Mesendoderm (in vitro differentiated cells): ENCODE measurements around the gene ARPC5.
A peak's percentile ranks its signal among the peaks of the same experiment; 100 is the strongest.

Experiments used
- DNase-seq: peaks from one replicate; pipeline ENCODE4 v3.0.0; 2013
- H2AK5ac ChIP-seq: 2 replicates; pipeline ENCODE4 v1.6.1; 2013; ENCODE audit warnings: low read length, inconsistent platforms
- H2BK120ac ChIP-seq: 2 replicates; pipeline ENCODE4 v1.6.1; 2013; ENCODE audit warnings: low read depth, mild to moderate bottlenecking, low read length, moderate library complexity, mixed read lengths
- H2BK15ac ChIP-seq: replicated peaks from 2 replicates; pipeline ENCODE4 v1.6.1; 2013; ENCODE audit warnings: low read depth, mild to moderate bottlenecking, moderate library complexity
- H2BK5ac ChIP-seq: 2 replicates; pipeline ENCODE4 v1.6.1; 2013; ENCODE audit warnings: low read length, inconsistent platforms
- H3K18ac ChIP-seq: 2 replicates; pipeline ENCODE4 v1.6.1; 2013; ENCODE audit warnings: mild to moderate bottlenecking, low read length, mixed read lengths
- H3K23ac ChIP-seq: one replicate; pipeline ENCODE4 v1.6.1; 2013; ENCODE audit warnings: low read length
- H3K27ac ChIP-seq: 2 replicates; pipeline ENCODE4 v1.5.1; 2013; ENCODE audit warnings: low read depth, mild to moderate bottlenecking, inconsistent platforms, low read length, moderate library complexity
- H3K27me3 ChIP-seq: 2 replicates; pipeline ENCODE4 v1.6.1; 2013; ENCODE audit warnings: low read length, control low read depth, mild to moderate bottlenecking, inconsistent platforms; ENCODE audit not compliant: insufficient read depth, poor library complexity
- H3K36me3 ChIP-seq: 2 replicates; pipeline ENCODE4 v1.6.1; 2013; ENCODE audit warnings: low read length, inconsistent platforms; ENCODE audit not compliant: control insufficient read depth, insufficient read depth
- H3K4ac ChIP-seq: one replicate; pipeline ENCODE4 v1.6.1; 2013; ENCODE audit warnings: low read depth, mild to moderate bottlenecking, low read length, moderate library complexity
- H3K4me1 ChIP-seq: 2 replicates; pipeline ENCODE4 v1.6.1; 2013; ENCODE audit warnings: low read depth, low read length, inconsistent platforms; ENCODE audit not compliant: control insufficient read depth
- H3K4me2 ChIP-seq: 2 replicates; pipeline ENCODE4 v1.6.1; 2013; ENCODE audit warnings: low read length
- H3K4me3 ChIP-seq: 2 replicates; pipeline ENCODE4 v1.5.1; 2013; ENCODE audit warnings: mild to moderate bottlenecking, low read length
- H3K56ac ChIP-seq: one replicate; pipeline ENCODE4 v1.6.1; 2013; ENCODE audit warnings: low read length
- H3K79me1 ChIP-seq: 2 replicates; pipeline ENCODE4 v1.6.1; 2013; ENCODE audit warnings: low read length, inconsistent platforms
- H3K79me2 ChIP-seq: 2 replicates; pipeline ENCODE4 v1.6.1; 2013; ENCODE audit warnings: mild to moderate bottlenecking, low read length; ENCODE audit not compliant: control insufficient read depth, insufficient read depth
- H3K9ac ChIP-seq: 2 replicates; pipeline ENCODE4 v1.6.1; 2013; ENCODE audit warnings: low read length, inconsistent platforms
- H4K5ac ChIP-seq: one replicate; pipeline ENCODE4 v1.6.1; 2013; ENCODE audit warnings: low read length
- H4K8ac ChIP-seq: one replicate; pipeline ENCODE4 v1.6.1; 2013; ENCODE audit warnings: low read depth, mild to moderate bottlenecking, control low read depth, low read length, moderate library complexity
- WGBS: extraction: QIAGEN DNeasy Blood & Tissue Kit; methylation state at CpG from one replicate; pipeline ENCODE4 v1.1.7; 2013; ENCODE audit warnings: low lambda C conversion rate, missing lambda C conversion rate; ENCODE audit not compliant: insufficient coverage; ENCODE audit errors: extremely low coverage; 5-methylcytosine and 5-hydroxymethylcytosine counted together

The ARPC5 gene

GRCh38 chr1:183652547-183653461 lies 17.2 kb upstream of the ARPC5 start, which contains the start of gene APOBEC4:
APOBEC4 (minus strand) TSS chr1:183653316; CDS start chr1:183648781, 4,535 bp downstream.
- Histone ChIP-seq H3K4me3 (no peak within 1 kb of the TSS), H3K79me2 (no peaks in the 10 kb centered on the region), H3K18ac (no peak within 1 kb of the TSS), H4K5ac (no peak within 1 kb of the TSS), H3K9ac (no peak within 1 kb of the TSS), H3K4me1 (peaks cover 2% of the 10 kb centered on the region), H3K56ac (no peak within 1 kb of the TSS), H3K79me1 (no peaks in the 10 kb centered on the region), H3K27me3 (no peaks in the 10 kb centered on the region), H3K27ac (no peak within 1 kb of the TSS), H3K4ac (no peak within 1 kb of the TSS), H3K4me2 (no peak within 1 kb of the TSS), H2AK5ac (no peak within 1 kb of the TSS), H4K8ac (no peak within 1 kb of the TSS), H3K36me3 (no peaks in the 10 kb centered on the region), H3K23ac (no peak within 1 kb of the TSS), H2BK120ac (no peak within 1 kb of the TSS), H2BK15ac (no peak within 1 kb of the TSS), H2BK5ac (no peak within 1 kb of the TSS)
- peak; percentile 41 for DNase-seq
- no CpG with 5 or more reads among the region's 5 CpGs for WGBS

GRCh38 chr1:183652107-183652506 lies 16.5 kb upstream of the ARPC5 start:
- no peaks in the 10 kb centered on the region for H3K36me3 ChIP-seq

GRCh38 chr1:183651612-183652011 lies 16.0 kb upstream of the ARPC5 start:
- no peak overlapping the region for H3K4ac ChIP-seq
- DNase-seq = no peak
- no peaks in the 10 kb centered on the region for H3K79me2 ChIP-seq
- H3K27me3 ChIP-seq = no peaks in the 10 kb centered on the region
- no peak overlapping the region for H2AK5ac ChIP-seq
- H4K8ac ChIP-seq = no peak overlapping the region
- peaks cover 2% of the 10 kb centered on the region for H3K4me1 ChIP-seq
- no peak overlapping the region for H3K9ac ChIP-seq
- no peaks in the 10 kb centered on the region for H3K36me3 ChIP-seq
- no peak overlapping the region for H2BK5ac ChIP-seq
- no peak overlapping the region for H3K23ac ChIP-seq
- WGBS = no CpG with 5 or more reads among the region's 5 CpGs
- no peak overlapping the region for H3K27ac ChIP-seq
- H3K4me2 ChIP-seq = no peak overlapping the region
- no peak overlapping the region for H3K56ac ChIP-seq
- H4K5ac ChIP-seq = no peak overlapping the region
- H3K4me3 ChIP-seq = no peak overlapping the region
- no peak overlapping the region for H2BK15ac ChIP-seq
- H3K18ac ChIP-seq = no peak overlapping the region
- H3K79me1 ChIP-seq = no peaks in the 10 kb centered on the region
- no peak overlapping the region for H2BK120ac ChIP-seq

More at GRCh38 chr1:183652107-183652506, 16.5 kb upstream of the ARPC5 start:
- H3K4me2 ChIP-seq = no peak overlapping the region
- WGBS = no CpG with 5 or more reads among the region's 1 CpG
- H3K9ac ChIP-seq = no peak overlapping the region
- H3K4ac ChIP-seq = no peak overlapping the region
- no peak overlapping the region for H2BK120ac ChIP-seq
- no peak for DNase-seq
- no peaks in the 10 kb centered on the region for H3K27me3 ChIP-seq
- no peak overlapping the region for H3K27ac ChIP-seq
- H3K79me2 ChIP-seq = no peaks in the 10 kb centered on the region
- H3K56ac ChIP-seq = no peak overlapping the region
- H3K4me1 ChIP-seq = peaks cover 2% of the 10 kb centered on the region
- no peak overlapping the region for H2AK5ac ChIP-seq
- no peak overlapping the region for H4K8ac ChIP-seq
- no peak overlapping the region for H3K18ac ChIP-seq
- no peak overlapping the region for H4K5ac ChIP-seq
- H2BK5ac ChIP-seq = no peak overlapping the region
- no peak overlapping the region for H3K4me3 ChIP-seq
- no peaks in the 10 kb centered on the region for H3K79me1 ChIP-seq
- no peak overlapping the region for H2BK15ac ChIP-seq
- no peak overlapping the region for H3K23ac ChIP-seq

- no peak overlapping the region for H3K18ac ChIP-seq
- H3K4me2 ChIP-seq = no peak overlapping the region
- no peaks in the 10 kb centered on the region for H3K36me3 ChIP-seq
- peaks cover 2% of the 10 kb centered on the region for H3K4me1 ChIP-seq
- H3K27ac ChIP-seq = no peak overlapping the region
- H3K4ac ChIP-seq = no peak overlapping the region
- H3K79me2 ChIP-seq = no peaks in the 10 kb centered on the region
- H3K27me3 ChIP-seq = no peaks in the 10 kb centered on the region
- no CpG with 5 or more reads among the region's 8 CpGs for WGBS
- H2AK5ac ChIP-seq = no peak overlapping the region
- H2BK120ac ChIP-seq = no peak overlapping the region
- no peak overlapping the region for H3K23ac ChIP-seq
- no peak overlapping the region for H3K9ac ChIP-seq
- no peak overlapping the region for H3K56ac ChIP-seq
- DNase-seq = no peak
- H2BK15ac ChIP-seq = no peak overlapping the region
- H2BK5ac ChIP-seq = no peak overlapping the region
- no peak overlapping the region for H3K4me3 ChIP-seq
- H4K8ac ChIP-seq = no peak overlapping the region
- H3K79me1 ChIP-seq = no peaks in the 10 kb centered on the region
- H4K5ac ChIP-seq = no peak overlapping the region
These were observed 12.5 kb upstream of the ARPC5 start for GRCh38 chr1:183648042-183648441.

- no peaks in the 10 kb centered on the region for H3K79me2 ChIP-seq
- no peak for DNase-seq
- peaks cover 2% of the 10 kb centered on the region for H3K4me1 ChIP-seq
- no peak overlapping the region for H2BK15ac ChIP-seq
- H3K27ac ChIP-seq = no peak overlapping the region
- H2BK120ac ChIP-seq = no peak overlapping the region
- H3K23ac ChIP-seq = no peak overlapping the region
- no peak overlapping the region for H2AK5ac ChIP-seq
- no peak overlapping the region for H3K18ac ChIP-seq
- H3K4me3 ChIP-seq = no peak overlapping the region
- no peak overlapping the region for H4K8ac ChIP-seq
- H3K36me3 ChIP-seq = no peaks in the 10 kb centered on the region
- H3K56ac ChIP-seq = no peak overlapping the region
- H3K27me3 ChIP-seq = no peaks in the 10 kb centered on the region
- no peak overlapping the region for H3K4ac ChIP-seq
- no peak overlapping the region for H2BK5ac ChIP-seq
- H3K4me2 ChIP-seq = no peak overlapping the region
- no peak overlapping the region for H4K5ac ChIP-seq
- H3K9ac ChIP-seq = no peak overlapping the region
- no peaks in the 10 kb centered on the region for H3K79me1 ChIP-seq
These were observed 11.2 kb upstream of the ARPC5 start for GRCh38 chr1:183646776-183647175.
